Measurements from ENCODE around the gene TNN. TPM values are rescaled to one million over a fixed set of nuclear protein-coding genes. Genes with fewer than 3 reads are reported as not detected.

TNN gene
- total and polyA plus RNA-seq, 10 of the 15 experiments (the other 5 are each of a cell fraction or from before 2014, with no cell fraction given), result 0.05 to 0.17 (median 0.11) TPM

DNA sequence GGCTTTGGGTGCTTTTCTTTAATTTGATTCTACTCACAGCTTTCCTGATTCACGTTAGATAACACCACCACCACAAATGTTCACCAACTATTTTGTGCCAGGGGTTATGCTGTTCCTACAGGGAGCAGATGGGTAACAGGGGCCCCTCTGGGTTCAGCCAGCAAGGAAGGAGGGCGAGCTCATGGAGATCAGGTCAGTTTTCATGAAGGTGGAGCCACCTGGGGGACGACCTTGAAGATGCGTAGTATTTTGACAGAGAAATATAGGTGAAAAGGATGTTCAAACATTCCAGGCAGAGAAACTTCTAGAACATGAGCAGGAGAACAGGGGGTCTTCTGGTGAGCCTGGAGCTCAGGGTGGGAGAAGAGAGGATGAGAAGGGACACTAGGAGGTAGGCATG, 96.1 kb downstream of the TNN start:
- no peak overlapping the region for H3K4me2 ChIP-seq (ENCODE audit: control insufficient read depth, insufficient read depth)
- in situ Hi-C loops (cut with MboI), result no loop called here
- no peak overlapping the region for H3K9ac ChIP-seq (ENCODE audit: control insufficient read depth, insufficient read depth, low read length)
- H3K36me3 ChIP-seq (ENCODE audit: control insufficient read depth in 2 of 2, insufficient read depth in 2 of 2, low read length in 1 of 2), result peaks cover 15 to 40% of the 10 kb centered on the region in 2 experiments
- SMC1A ChIA-PET (ENCODE audit: uncharacterized antibody, unreplicated experiment), result interaction anchor here (0.6 to 3.5 kb wide), 4 partner anchors 9 to 155 kb away, joined by 3 to 15 read pairs (median 10); no protein-coding TSS in a partner anchor
- CTCF ChIA-PET, result interaction anchor here (1.0 to 12.8 kb wide), 5 partner anchors 9 to 152 kb away, joined by 4 to 477 read pairs (median 17); no protein-coding TSS in a partner anchor
- H2AFZ ChIP-seq (ENCODE audit: control insufficient read depth, low read depth, low read length), result no peak overlapping the region
- no peaks in the 10 kb centered on the region for H3K4me1 ChIP-seq (ENCODE audit: control insufficient read depth, insufficient read depth, low read length)
- no peaks in the 10 kb centered on the region for H4K20me1 ChIP-seq (ENCODE audit: control insufficient read depth, insufficient read depth)
- DNase-seq (ENCODE audit: low read depth, low spot score) (no peak), FAIRE-seq (no peak), ATAC-seq (no peak)
- H3K4me3 ChIP-seq, result no peak overlapping the region
- H3K27ac ChIP-seq (ENCODE audit: control insufficient read depth, insufficient read depth), result no peak overlapping the region
- BruUV-seq (replicated peaks), result no TSS peak
- H3K9me3 ChIP-seq (replicated peaks; ENCODE audit: control insufficient read depth, insufficient read depth, low read length), result no peaks in the 10 kb centered on the region
- WGBS (ENCODE audit: insufficient coverage, insufficient replicate concordance, low lambda C conversion rate, missing lambda C conversion rate), result 80% methylated on average over 4 of the region's 4 CpGs
- POLR2A ChIA-PET, result no interaction called here
- intact Hi-C loops (cut with micrococcal nuclease; ENCODE audit: unreplicated experiment), result no loop called here
- no peaks in the 10 kb centered on the region for H3K79me2 ChIP-seq (ENCODE audit: control insufficient read depth, insufficient read depth, low read length)
- no peaks in the 10 kb centered on the region for H3K27me3 ChIP-seq (replicated peaks in 1 of 2; ENCODE audit: control insufficient read depth in 2 of 2, insufficient read depth in 2 of 2, low read length in 1 of 2)
- TF ChIP-seq ATF3 (IDR thresholded peaks at IDR 0.05; ENCODE audit: borderline replicate concordance, extremely low read depth, low read depth, low read length) (no peak), CHD1 (IDR thresholded peaks at IDR 0.05; ENCODE audit: low read depth, low read length) (no peak), TCF3 (IDR thresholded peaks at IDR 0.05; ENCODE audit: borderline replicate concordance, insufficient read depth, low read depth, low read length) (no peak), ZBTB33 (IDR thresholded peaks at IDR 0.05) (no peak), SREBF2 (IDR thresholded peaks at IDR 0.05; ENCODE audit: low read length) (no peak), NFYB (IDR thresholded peaks at IDR 0.05; ENCODE audit: insufficient read depth, low read depth, low read length) (no peak), STAT3 (IDR thresholded peaks at IDR 0.05; ENCODE audit: low read depth, low read length) (no peak), IKZF2 (IDR thresholded peaks at IDR 0.05) (no peak)
- TF ChIP-seq, protein P1, sequence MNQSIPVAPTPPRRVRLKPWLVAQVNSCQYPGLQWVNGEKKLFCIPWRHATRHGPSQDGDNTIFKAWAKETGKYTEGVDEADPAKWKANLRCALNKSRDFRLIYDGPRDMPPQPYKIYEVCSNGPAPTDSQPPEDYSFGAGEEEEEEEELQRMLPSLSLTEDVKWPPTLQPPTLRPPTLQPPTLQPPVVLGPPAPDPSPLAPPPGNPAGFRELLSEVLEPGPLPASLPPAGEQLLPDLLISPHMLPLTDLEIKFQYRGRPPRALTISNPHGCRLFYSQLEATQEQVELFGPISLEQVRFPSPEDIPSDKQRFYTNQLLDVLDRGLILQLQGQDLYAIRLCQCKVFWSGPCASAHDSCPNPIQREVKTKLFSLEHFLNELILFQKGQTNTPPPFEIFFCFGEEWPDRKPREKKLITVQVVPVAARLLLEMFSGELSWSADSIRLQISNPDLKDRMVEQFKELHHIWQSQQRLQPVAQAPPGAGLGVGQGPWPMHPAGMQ (IDR thresholded peaks at IDR 0.05; ENCODE audit: borderline replicate concordance), result no peak
- TF ChIP-seq, protein P2, sequence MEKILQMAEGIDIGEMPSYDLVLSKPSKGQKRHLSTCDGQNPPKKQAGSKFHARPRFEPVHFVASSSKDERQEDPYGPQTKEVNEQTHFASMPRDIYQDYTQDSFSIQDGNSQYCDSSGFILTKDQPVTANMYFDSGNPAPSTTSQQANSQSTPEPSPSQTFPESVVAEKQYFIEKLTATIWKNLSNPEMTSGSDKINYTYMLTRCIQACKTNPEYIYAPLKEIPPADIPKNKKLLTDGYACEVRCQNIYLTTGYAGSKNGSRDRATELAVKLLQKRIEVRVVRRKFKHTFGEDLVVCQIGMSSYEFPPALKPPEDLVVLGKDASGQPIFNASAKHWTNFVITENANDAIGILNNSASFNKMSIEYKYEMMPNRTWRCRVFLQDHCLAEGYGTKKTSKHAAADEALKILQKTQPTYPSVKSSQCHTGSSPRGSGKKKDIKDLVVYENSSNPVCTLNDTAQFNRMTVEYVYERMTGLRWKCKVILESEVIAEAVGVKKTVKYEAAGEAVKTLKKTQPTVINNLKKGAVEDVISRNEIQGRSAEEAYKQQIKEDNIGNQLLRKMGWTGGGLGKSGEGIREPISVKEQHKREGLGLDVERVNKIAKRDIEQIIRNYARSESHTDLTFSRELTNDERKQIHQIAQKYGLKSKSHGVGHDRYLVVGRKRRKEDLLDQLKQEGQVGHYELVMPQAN (conservative IDR thresholded peaks at IDR 0.05), result no peak
- TF ChIP-seq, protein P3, sequence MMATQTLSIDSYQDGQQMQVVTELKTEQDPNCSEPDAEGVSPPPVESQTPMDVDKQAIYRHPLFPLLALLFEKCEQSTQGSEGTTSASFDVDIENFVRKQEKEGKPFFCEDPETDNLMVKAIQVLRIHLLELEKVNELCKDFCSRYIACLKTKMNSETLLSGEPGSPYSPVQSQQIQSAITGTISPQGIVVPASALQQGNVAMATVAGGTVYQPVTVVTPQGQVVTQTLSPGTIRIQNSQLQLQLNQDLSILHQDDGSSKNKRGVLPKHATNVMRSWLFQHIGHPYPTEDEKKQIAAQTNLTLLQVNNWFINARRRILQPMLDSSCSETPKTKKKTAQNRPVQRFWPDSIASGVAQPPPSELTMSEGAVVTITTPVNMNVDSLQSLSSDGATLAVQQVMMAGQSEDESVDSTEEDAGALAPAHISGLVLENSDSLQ (IDR thresholded peaks at IDR 0.05), result no peak
- RAD21 ChIA-PET (ENCODE audit: unreplicated experiment), result interaction anchor here (0.7 to 1.7 kb wide), 2 partner anchors 12 to 154 kb away, joined by 3 to 5 read pairs; no protein-coding TSS in a partner anchor

All from GM12878 (cell line).